PFSK-1 (cell line): ENCODE measurements around the gene GALNTL6.

ENCODE experiments used
- FOXP2 ChIP-seq: optimal IDR thresholded peaks from 2 replicates; pipeline ENCODE3; 2011; ENCODE audit warnings: borderline replicate concordance, control low read depth, inconsistent platforms; ENCODE audit not compliant: insufficient read depth; ENCODE audit errors: extremely low read length, extremely low read depth
- POLR2AphosphoS5 ChIP-seq: IDR thresholded peaks from 2 replicates; pipeline ENCODE4 v1.6.1; 2012; ENCODE audit warnings: low read depth, mild to moderate bottlenecking, control low read depth, low read length, moderate library complexity
- SIN3A ChIP-seq: IDR thresholded peaks from 2 replicates; pipeline ENCODE4 v1.6.1; 2012; ENCODE audit warnings: mild to moderate bottlenecking, low read length, moderate library complexity, borderline replicate concordance; ENCODE audit not compliant: insufficient read depth
- TAF1 ChIP-seq: IDR thresholded peaks from 2 replicates; pipeline ENCODE4 v1.6.1; 2012; ENCODE audit warnings: low read length, control low read depth, borderline replicate concordance; ENCODE audit not compliant: insufficient read depth
- TF ChIP-seq, protein P1 (sequence below), 2 experiments: IDR thresholded peaks; 2 replicates each; pipeline versions ENCODE4 v1.6.1 to v1.8.0; 2011 to 2012; ENCODE audit warnings: low read depth in 2 of 2, low read length in 2 of 2, control low read depth in 1 of 2, inconsistent platforms in 1 of 2, mild to moderate bottlenecking in 1 of 2, moderate library complexity in 1 of 2; ENCODE audit not compliant: insufficient read depth in 1 of 2

GALNTL6 gene

DNA sequence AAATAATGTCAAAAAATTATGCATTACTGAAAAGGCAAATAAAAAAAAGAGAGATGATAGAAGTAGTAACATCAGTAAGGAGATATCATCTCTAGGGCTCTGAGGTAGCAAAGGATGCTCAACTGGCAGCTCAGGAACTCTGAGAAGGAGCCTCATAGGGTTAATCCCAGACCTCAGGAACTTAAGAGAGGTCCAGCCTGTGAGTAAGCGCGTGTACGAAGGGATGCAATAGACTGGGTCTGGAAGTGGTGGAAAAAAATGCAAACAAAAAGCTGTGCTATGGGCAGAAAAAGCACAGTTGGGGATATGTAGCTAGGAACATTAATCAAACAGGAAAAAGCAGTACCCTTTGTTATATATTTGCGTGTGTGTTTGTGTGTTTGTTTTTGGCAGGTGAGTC, 282.0 kb downstream of the GALNTL6 start:
- TF ChIP-seq POLR2AphosphoS5 (no peak), SIN3A (no peak), TAF1 (no peak), FOXP2 (no peak)

DNA sequence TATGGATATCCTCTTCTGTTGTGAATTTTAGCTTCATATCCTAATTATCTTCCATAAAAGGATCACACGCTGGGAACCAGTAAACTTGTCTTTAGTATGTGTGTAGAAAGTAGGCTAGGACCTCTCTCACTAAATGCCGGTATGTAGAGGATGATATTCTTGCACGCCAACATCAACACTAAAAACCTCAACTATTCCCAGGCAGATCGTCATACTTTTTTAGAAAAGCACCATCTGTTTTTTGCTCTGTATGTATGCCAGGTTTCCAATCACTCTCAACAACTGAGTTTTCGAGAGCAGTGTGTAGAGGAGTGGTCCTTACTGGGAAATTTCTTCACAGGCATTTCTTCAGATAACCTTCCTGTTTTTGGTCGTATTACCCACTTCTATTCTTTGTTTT, 283.6 kb downstream of the GALNTL6 start:
- TF ChIP-seq, protein P1, sequence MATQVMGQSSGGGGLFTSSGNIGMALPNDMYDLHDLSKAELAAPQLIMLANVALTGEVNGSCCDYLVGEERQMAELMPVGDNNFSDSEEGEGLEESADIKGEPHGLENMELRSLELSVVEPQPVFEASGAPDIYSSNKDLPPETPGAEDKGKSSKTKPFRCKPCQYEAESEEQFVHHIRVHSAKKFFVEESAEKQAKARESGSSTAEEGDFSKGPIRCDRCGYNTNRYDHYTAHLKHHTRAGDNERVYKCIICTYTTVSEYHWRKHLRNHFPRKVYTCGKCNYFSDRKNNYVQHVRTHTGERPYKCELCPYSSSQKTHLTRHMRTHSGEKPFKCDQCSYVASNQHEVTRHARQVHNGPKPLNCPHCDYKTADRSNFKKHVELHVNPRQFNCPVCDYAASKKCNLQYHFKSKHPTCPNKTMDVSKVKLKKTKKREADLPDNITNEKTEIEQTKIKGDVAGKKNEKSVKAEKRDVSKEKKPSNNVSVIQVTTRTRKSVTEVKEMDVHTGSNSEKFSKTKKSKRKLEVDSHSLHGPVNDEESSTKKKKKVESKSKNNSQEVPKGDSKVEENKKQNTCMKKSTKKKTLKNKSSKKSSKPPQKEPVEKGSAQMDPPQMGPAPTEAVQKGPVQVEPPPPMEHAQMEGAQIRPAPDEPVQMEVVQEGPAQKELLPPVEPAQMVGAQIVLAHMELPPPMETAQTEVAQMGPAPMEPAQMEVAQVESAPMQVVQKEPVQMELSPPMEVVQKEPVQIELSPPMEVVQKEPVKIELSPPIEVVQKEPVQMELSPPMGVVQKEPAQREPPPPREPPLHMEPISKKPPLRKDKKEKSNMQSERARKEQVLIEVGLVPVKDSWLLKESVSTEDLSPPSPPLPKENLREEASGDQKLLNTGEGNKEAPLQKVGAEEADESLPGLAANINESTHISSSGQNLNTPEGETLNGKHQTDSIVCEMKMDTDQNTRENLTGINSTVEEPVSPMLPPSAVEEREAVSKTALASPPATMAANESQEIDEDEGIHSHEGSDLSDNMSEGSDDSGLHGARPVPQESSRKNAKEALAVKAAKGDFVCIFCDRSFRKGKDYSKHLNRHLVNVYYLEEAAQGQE (IDR thresholded peaks at IDR 0.05; ENCODE audit: insufficient read depth in 1 of 2, low read depth in 2 of 2, low read length in 2 of 2), result no peak
- TF ChIP-seq TAF1, result no peak
- TF ChIP-seq FOXP2, result no peak
- TF ChIP-seq SIN3A, result no peak

DNA sequence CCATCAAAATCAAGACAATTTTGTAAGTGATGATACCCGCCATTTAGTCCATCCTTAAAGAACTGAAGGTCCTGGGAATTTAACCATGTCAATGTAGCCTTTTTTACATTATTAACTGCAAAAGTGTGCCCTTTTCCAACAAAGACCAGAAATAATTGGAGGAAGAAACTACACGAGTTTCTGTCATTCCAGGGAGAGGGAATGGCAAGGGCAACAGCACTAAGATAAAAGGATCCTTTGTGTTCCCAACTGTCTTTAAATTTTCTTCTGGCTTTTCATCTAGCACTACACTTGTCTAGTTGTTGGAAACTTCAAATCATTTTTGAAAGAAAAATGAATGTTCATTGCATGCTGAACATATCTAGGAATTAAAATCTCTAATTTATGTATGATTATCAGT, 286.2 kb downstream of the GALNTL6 start:
- TF ChIP-seq, protein P1 (IDR thresholded peaks at IDR 0.05; ENCODE audit: insufficient read depth in 1 of 2, low read depth in 2 of 2, low read length in 2 of 2), result no peak
- TF ChIP-seq FOXP2, result no peak
- no peak for TF ChIP-seq POLR2AphosphoS5
- TF ChIP-seq SIN3A, result no peak
- no peak for TF ChIP-seq TAF1

DNA sequence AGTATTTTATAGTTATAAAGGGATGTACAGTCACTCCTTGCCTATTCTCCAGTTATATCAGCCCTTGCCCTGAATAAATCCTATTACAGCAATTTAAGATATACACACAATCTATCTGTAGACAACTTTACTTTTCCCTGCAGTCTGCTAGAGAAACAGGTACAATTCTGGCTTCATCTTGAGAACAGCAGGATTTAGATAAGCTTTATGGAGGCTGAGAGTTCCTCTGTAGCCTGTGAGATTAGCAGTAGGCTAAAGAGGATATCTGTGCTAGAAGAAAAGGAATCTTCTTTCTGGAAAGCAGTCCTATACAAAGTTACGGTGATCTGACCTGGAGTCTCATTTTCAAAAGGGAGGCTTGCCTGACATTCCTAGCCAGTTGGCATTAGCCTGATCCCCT, 290.3 kb downstream of the GALNTL6 start:
- TF ChIP-seq FOXP2, result no peak
- TF ChIP-seq SIN3A, result no peak
- TF ChIP-seq, protein P1 (IDR thresholded peaks at IDR 0.05; ENCODE audit: insufficient read depth in 1 of 2, low read depth in 2 of 2, low read length in 2 of 2), result no peak
- TF ChIP-seq TAF1, result no peak
- no peak for TF ChIP-seq POLR2AphosphoS5

DNA sequence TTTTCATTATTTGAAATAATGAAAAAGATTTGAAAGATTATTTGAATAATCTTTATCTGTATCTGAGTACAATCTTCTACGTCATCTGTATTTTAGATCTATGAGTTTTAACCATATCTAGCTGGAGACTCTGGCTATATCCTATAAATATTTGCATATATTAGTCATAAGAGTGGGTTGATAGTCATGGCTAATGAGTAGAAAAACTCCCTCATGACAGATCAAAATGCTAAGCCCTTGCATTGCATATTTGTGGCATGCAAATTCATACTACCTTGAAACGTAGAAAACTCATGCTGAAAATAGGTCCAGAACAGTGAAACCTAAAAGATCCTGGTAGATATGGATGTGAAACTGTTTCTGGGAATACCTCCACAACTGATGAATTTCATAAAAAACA, 291.3 kb downstream of the GALNTL6 start:
- TF ChIP-seq, protein P1 (IDR thresholded peaks at IDR 0.05; ENCODE audit: insufficient read depth in 1 of 2, low read depth in 2 of 2, low read length in 2 of 2), result no peak
- no peak for TF ChIP-seq TAF1
- no peak for TF ChIP-seq SIN3A
- no peak for TF ChIP-seq FOXP2
- TF ChIP-seq POLR2AphosphoS5, result no peak
